Measurements from ENCODE around the gene RCCD1. TPM values are rescaled to one million over a fixed set of nuclear protein-coding genes. Genes with fewer than 3 reads are reported as not detected.

The RCCD1 gene
- total RNA-seq, 1 experiment from 2014 or later, result 26.1 TPM

GRCh38 chr15:90986790-90987507 is 32.3 kb downstream of the RCCD1 start (continued):
- TF ChIP-seq, protein P1, sequence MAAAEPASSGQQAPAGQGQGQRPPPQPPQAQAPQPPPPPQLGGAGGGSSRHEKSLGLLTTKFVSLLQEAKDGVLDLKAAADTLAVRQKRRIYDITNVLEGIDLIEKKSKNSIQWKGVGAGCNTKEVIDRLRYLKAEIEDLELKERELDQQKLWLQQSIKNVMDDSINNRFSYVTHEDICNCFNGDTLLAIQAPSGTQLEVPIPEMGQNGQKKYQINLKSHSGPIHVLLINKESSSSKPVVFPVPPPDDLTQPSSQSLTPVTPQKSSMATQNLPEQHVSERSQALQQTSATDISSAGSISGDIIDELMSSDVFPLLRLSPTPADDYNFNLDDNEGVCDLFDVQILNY (CRISPR knock-in tag; IDR thresholded peaks at IDR 0.05), result no peak

- CTCF ChIA-PET, result interaction anchor here (0.7 to 4.7 kb wide), 4 partner anchors 8 to 340 kb away, joined by 3 to 26 read pairs (median 12); no protein-coding TSS in a partner anchor
- no peak for TF ChIP-seq FOXJ3 (CRISPR knock-in tag; IDR thresholded peaks at IDR 0.05; ENCODE audit: borderline replicate concordance)
- TF ChIP-seq FOXK1 (CRISPR knock-in tag; IDR thresholded peaks at IDR 0.05), result no peak
- TF ChIP-seq, protein P2, sequence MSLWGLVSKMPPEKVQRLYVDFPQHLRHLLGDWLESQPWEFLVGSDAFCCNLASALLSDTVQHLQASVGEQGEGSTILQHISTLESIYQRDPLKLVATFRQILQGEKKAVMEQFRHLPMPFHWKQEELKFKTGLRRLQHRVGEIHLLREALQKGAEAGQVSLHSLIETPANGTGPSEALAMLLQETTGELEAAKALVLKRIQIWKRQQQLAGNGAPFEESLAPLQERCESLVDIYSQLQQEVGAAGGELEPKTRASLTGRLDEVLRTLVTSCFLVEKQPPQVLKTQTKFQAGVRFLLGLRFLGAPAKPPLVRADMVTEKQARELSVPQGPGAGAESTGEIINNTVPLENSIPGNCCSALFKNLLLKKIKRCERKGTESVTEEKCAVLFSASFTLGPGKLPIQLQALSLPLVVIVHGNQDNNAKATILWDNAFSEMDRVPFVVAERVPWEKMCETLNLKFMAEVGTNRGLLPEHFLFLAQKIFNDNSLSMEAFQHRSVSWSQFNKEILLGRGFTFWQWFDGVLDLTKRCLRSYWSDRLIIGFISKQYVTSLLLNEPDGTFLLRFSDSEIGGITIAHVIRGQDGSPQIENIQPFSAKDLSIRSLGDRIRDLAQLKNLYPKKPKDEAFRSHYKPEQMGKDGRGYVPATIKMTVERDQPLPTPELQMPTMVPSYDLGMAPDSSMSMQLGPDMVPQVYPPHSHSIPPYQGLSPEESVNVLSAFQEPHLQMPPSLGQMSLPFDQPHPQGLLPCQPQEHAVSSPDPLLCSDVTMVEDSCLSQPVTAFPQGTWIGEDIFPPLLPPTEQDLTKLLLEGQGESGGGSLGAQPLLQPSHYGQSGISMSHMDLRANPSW (CRISPR knock-in tag; conservative IDR thresholded peaks at IDR 0.05; ENCODE audit: low read depth), result no peak
- TF ChIP-seq, protein P1 (CRISPR knock-in tag; IDR thresholded peaks at IDR 0.05), result no peak
- no peak for TF ChIP-seq ZNF219 (CRISPR knock-in tag; IDR thresholded peaks at IDR 0.05; ENCODE audit: borderline replicate concordance)
- TF ChIP-seq ATF2 (CRISPR knock-in tag; IDR thresholded peaks at IDR 0.05; ENCODE audit: borderline replicate concordance, low read depth), result no peak
- TF ChIP-seq, protein P3, sequence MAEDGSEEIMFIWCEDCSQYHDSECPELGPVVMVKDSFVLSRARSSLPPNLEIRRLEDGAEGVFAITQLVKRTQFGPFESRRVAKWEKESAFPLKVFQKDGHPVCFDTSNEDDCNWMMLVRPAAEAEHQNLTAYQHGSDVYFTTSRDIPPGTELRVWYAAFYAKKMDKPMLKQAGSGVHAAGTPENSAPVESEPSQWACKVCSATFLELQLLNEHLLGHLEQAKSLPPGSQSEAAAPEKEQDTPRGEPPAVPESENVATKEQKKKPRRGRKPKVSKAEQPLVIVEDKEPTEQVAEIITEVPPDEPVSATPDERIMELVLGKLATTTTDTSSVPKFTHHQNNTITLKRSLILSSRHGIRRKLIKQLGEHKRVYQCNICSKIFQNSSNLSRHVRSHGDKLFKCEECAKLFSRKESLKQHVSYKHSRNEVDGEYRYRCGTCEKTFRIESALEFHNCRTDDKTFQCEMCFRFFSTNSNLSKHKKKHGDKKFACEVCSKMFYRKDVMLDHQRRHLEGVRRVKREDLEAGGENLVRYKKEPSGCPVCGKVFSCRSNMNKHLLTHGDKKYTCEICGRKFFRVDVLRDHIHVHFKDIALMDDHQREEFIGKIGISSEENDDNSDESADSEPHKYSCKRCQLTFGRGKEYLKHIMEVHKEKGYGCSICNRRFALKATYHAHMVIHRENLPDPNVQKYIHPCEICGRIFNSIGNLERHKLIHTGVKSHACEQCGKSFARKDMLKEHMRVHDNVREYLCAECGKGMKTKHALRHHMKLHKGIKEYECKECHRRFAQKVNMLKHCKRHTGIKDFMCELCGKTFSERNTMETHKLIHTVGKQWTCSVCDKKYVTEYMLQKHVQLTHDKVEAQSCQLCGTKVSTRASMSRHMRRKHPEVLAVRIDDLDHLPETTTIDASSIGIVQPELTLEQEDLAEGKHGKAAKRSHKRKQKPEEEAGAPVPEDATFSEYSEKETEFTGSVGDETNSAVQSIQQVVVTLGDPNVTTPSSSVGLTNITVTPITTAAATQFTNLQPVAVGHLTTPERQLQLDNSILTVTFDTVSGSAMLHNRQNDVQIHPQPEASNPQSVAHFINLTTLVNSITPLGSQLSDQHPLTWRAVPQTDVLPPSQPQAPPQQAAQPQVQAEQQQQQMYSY (CRISPR knock-in tag; IDR thresholded peaks at IDR 0.05), result no peak
- no peak for TF ChIP-seq USF1 (CRISPR knock-in tag; IDR thresholded peaks at IDR 0.05)
- ATAC-seq, result no peak
- DNase-seq (ENCODE audit: low spot score), result no peak
- no peaks in the 10 kb centered on the region for H3K27me3 Mint-ChIP-seq (ENCODE audit: low read depth)
- no peak overlapping the region for H3K4me3 Mint-ChIP-seq
- peaks cover 27% of the 10 kb centered on the region for H3K4me1 Mint-ChIP-seq
- peaks cover 19% of the 10 kb centered on the region for H3K36me3 Mint-ChIP-seq
- POLR2A ChIA-PET, result interaction anchor here (0.6 kb wide), 1 partner anchor 839 kb away, joined by 4 read pairs; no protein-coding TSS in a partner anchor
- H3K9me3 Mint-ChIP-seq, result no peaks in the 10 kb centered on the region
- peak overlapping the region; percentile 90 for H3K27ac Mint-ChIP-seq
Observed at GRCh38 chr15:90987561-90988141, 33.0 kb downstream of the RCCD1 start.

GRCh38 chr15:90988296-90988695 is 33.6 kb downstream of the RCCD1 start:
- H3K4me1 Mint-ChIP-seq, result peaks cover 31% of the 10 kb centered on the region
- H3K36me3 Mint-ChIP-seq, result peaks cover 12% of the 10 kb centered on the region
- H3K9me3 Mint-ChIP-seq, result no peaks in the 10 kb centered on the region
- no peaks in the 10 kb centered on the region for H3K27me3 Mint-ChIP-seq (ENCODE audit: low read depth)
- ChIA-PET CTCF (interaction anchor here (1.1 to 4.7 kb wide), 3 partner anchors 31 to 340 kb away, joined by 3 to 26 read pairs (median 20); no protein-coding TSS in a partner anchor), POLR2A (interaction anchor here (0.6 kb wide), 1 partner anchor 840 kb away, joined by 4 read pairs; no protein-coding TSS in a partner anchor)
- DNase-seq (ENCODE audit: low spot score), result no peak
- no peak overlapping the region for H3K4me3 Mint-ChIP-seq
- peak overlapping the region; percentile 57 for H3K27ac Mint-ChIP-seq
- ATAC-seq, result no peak
- TF ChIP-seq SMAD4 (CRISPR knock-in tag; IDR thresholded peaks at IDR 0.05), result no peak
- TF ChIP-seq ZNF671 (CRISPR knock-in tag; IDR thresholded peaks at IDR 0.05), result no peak
- no peak for TF ChIP-seq CREM (CRISPR knock-in tag; IDR thresholded peaks at IDR 0.05)
- no peak for TF ChIP-seq NFE2L1 (CRISPR knock-in tag; IDR thresholded peaks at IDR 0.05)
- no peak for TF ChIP-seq GRHL2 (CRISPR knock-in tag; IDR thresholded peaks at IDR 0.05; ENCODE audit: insufficient replicate concordance, severe bottlenecking)
- no peak for TF ChIP-seq SMAD3 (CRISPR knock-in tag; IDR thresholded peaks at IDR 0.05; ENCODE audit: borderline replicate concordance)
- no peak for TF ChIP-seq FOXP1 (CRISPR knock-in tag; IDR thresholded peaks at IDR 0.05; ENCODE audit: borderline replicate concordance)
- TF ChIP-seq TEAD4 (CRISPR knock-in tag; IDR thresholded peaks at IDR 0.05), result no peak
- TF ChIP-seq, protein P4, sequence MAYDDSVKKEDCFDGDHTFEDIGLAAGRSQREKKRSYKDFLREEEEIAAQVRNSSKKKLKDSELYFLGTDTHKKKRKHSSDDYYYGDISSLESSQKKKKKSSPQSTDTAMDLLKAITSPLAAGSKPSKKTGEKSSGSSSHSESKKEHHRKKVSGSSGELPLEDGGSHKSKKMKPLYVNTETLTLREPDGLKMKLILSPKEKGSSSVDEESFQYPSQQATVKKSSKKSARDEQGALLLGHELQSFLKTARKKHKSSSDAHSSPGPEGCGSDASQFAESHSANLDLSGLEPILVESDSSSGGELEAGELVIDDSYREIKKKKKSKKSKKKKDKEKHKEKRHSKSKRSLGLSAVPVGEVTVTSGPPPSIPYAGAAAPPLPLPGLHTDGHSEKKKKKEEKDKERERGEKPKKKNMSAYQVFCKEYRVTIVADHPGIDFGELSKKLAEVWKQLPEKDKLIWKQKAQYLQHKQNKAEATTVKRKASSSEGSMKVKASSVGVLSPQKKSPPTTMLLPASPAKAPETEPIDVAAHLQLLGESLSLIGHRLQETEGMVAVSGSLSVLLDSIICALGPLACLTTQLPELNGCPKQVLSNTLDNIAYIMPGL (CRISPR knock-in tag; IDR thresholded peaks at IDR 0.05), result no peak
- TF ChIP-seq EMX1 (CRISPR knock-in tag; IDR thresholded peaks at IDR 0.05), result no peak
- TF ChIP-seq IRF2 (CRISPR knock-in tag; IDR thresholded peaks at IDR 0.05; ENCODE audit: borderline replicate concordance, low read depth), result no peak

Data from WTC11 (cell line).